HepG2 (cell line): ENCODE measurements around the gene FAAP100. TPM values are rescaled to one million over a fixed set of nuclear protein-coding genes. Genes with fewer than 3 reads are reported as not detected.
A peak's percentile ranks its signal among the peaks of the same experiment; 100 is the strongest.

Source experiments
- HDAC6 ChIP-seq: fragments of 200-600 bp; sonication (generic); IDR thresholded peaks from 2 replicates; pipeline ENCODE4 v1.7.0; 2017; ENCODE audit warnings: mild to moderate bottlenecking, antibody characterized with exemption, low read length, low read depth
- MXI1 ChIP-seq: IDR thresholded peaks from 3 replicates; pipeline ENCODE4 v1.6.1; 2012; ENCODE audit warnings: low read depth, low read length, inconsistent platforms, borderline replicate concordance
- PHF5A ChIP-seq: IDR thresholded peaks from one replicate; pipeline ENCODE4 v1.6.1; 2018; ENCODE audit warnings: low read depth, missing genetic modification reagents; ENCODE audit not compliant: unreplicated experiment
- RFX1 ChIP-seq: fragments of 450-650 bp; IDR thresholded peaks from 2 replicates; pipeline ENCODE4 v1.6.1; 2017
- STAG1 ChIP-seq: sonication (generic); formaldehyde crosslinking; IDR thresholded peaks from 2 replicates; pipeline ENCODE4 v1.4.0; 2020; ENCODE audit warnings: missing genetic modification reagents
- ZNF605 ChIP-seq: sonication (generic); formaldehyde crosslinking; IDR thresholded peaks from 2 replicates; pipeline ENCODE4 v1.8.0; 2022; ENCODE audit warnings: mild to moderate bottlenecking, missing genetic modification reagents
- ZNF687 ChIP-seq: sonication (generic); formaldehyde crosslinking; IDR thresholded peaks from 2 replicates; pipeline ENCODE4 v1.5.1; 2020; ENCODE audit warnings: mild to moderate bottlenecking, missing genetic modification reagents, moderate library complexity
- ZNF740 ChIP-seq: sonication (generic); formaldehyde crosslinking; IDR thresholded peaks from 2 replicates; pipeline ENCODE4 v1.4.0; 2020; ENCODE audit warnings: missing genetic modification reagents
- ZNF788 ChIP-seq: sonication (generic); formaldehyde crosslinking; IDR thresholded peaks from 2 replicates; pipeline ENCODE4 v1.5.0; 2020; ENCODE audit warnings: mild to moderate bottlenecking, missing genetic modification reagents, borderline replicate concordance
- ZNF816 ChIP-seq: sonication (generic); formaldehyde crosslinking; IDR thresholded peaks from 2 replicates; pipeline ENCODE4 v1.8.0; 2022; ENCODE audit warnings: missing genetic modification reagents, mild to moderate bottlenecking, borderline replicate concordance
- ZSCAN21 ChIP-seq: sonication (generic); formaldehyde crosslinking; IDR thresholded peaks from 2 replicates; pipeline ENCODE4 v1.8.0; 2022; ENCODE audit warnings: mild to moderate bottlenecking, missing genetic modification reagents, moderate library complexity, borderline replicate concordance
- polyA plus RNA-seq, 8 experiments: library from polyadenylated mRNA; depleted of rRNA in 3 of 8; stranded (reverse) in 7 of 8; unstranded in 1 of 8; fragments of >200 nt; fragmentation: Illumina TruSeq in 4 of 8; extraction: Trizol in 4 of 8; gene quantifications; 2 replicates each; pipeline versions ENCODE4 v1.2.1 to v1.2.3, GENCODE V29; 2011 to 2016; ENCODE audit warnings: low read depth in 4 of 8, missing spikeins in 1 of 8, mixed read lengths in 1 of 8; ENCODE audit not compliant: insufficient read depth in 1 of 8
- total RNA-seq, 5 experiments: library from RNA; depleted of rRNA; stranded (reverse); fragments of >200 nt; fragmentation: Illumina TruSeq; extraction: Trizol; gene quantifications; 2 replicates each; pipeline ENCODE4 v1.2.3, GENCODE V29; 2016; ENCODE audit warnings: low read depth in 1 of 5

FAAP100 gene
- total and polyA plus RNA-seq, 2 of the 13 experiments (the other 11 are each of a cell fraction or from before 2014, with no cell fraction given), result 7.6 to 20.8 TPM

GRCh38 chr17:81528651-81529436 lies 23.3 kb downstream of the FAAP100 start (continued):
- TF ChIP-seq STAG1 (CRISPR knock-in tag), result no peak
- peak; percentile 49; the same call in 1 of the 2 replicates for TF ChIP-seq ZSCAN21 (CRISPR knock-in tag)
- peak; percentile 66 for TF ChIP-seq ZNF687 (CRISPR knock-in tag)
- TF ChIP-seq MXI1, result no peak
- 0 out of 2 replicates have a peak, but pooled peaks have one; percentile 30 for TF ChIP-seq ZNF605 (CRISPR knock-in tag)
- TF ChIP-seq RFX1, result no peak
- no peak for TF ChIP-seq PHF5A (CRISPR knock-in tag)
- TF ChIP-seq ZNF740, result 0 out of 2 replicates have a peak, but pooled peaks have one; percentile 27
- 0 out of 2 replicates have a peak, but pooled peaks have one; percentile 17 for TF ChIP-seq ZNF788 (CRISPR knock-in tag)
- no peak for TF ChIP-seq ZNF816 (CRISPR knock-in tag)
- no peak for TF ChIP-seq HDAC6
